HepG2 (cell line): ENCODE results near the gene HNRNPA2B1. TPM values are rescaled to one million over a fixed set of nuclear protein-coding genes. Genes with fewer than 3 reads are reported as not detected.

Experiments
- CSRNP2 ChIP-seq: sonication (generic); formaldehyde crosslinking; conservative IDR thresholded peaks from 2 replicates; pipeline ENCODE4 v1.8.0; 2022; ENCODE audit warnings: low read depth, missing genetic modification reagents
- NCOA1 ChIP-seq: sonication (generic); formaldehyde crosslinking; IDR thresholded peaks from 2 replicates; pipeline ENCODE4 v1.9.0; 2021; ENCODE audit warnings: missing genetic modification reagents
- NFE2L2 ChIP-seq: fragments of 150-350 bp; IDR thresholded peaks from 2 replicates; pipeline ENCODE4 v1.6.1; 2014; ENCODE audit warnings: low read length
- RAD21 ChIP-seq: fragments of 450-650 bp; formaldehyde crosslinking; IDR thresholded peaks from 2 replicates; pipeline ENCODE4 v1.5.0; 2020; ENCODE audit warnings: mild to moderate bottlenecking
- YEATS4 ChIP-seq: sonication (generic); formaldehyde crosslinking; IDR thresholded peaks from 2 replicates; pipeline ENCODE4 v1.4.0; 2020; ENCODE audit warnings: missing genetic modification reagents, borderline replicate concordance
- ZNF33A ChIP-seq: sonication (generic); formaldehyde crosslinking; IDR thresholded peaks from 2 replicates; pipeline ENCODE4 v1.5.1; 2020; ENCODE audit warnings: missing genetic modification reagents, mild to moderate bottlenecking, moderate library complexity, borderline replicate concordance
- ZNF687 ChIP-seq: sonication (generic); formaldehyde crosslinking; IDR thresholded peaks from 2 replicates; pipeline ENCODE4 v1.5.1; 2020; ENCODE audit warnings: mild to moderate bottlenecking, missing genetic modification reagents, moderate library complexity
- ZNF709 ChIP-seq: sonication (generic); formaldehyde crosslinking; IDR thresholded peaks from 2 replicates; pipeline ENCODE4 v1.5.0; 2020; ENCODE audit warnings: mild to moderate bottlenecking, missing genetic modification reagents
- ZNF850 ChIP-seq: sonication (generic); formaldehyde crosslinking; conservative IDR thresholded peaks from 2 replicates; pipeline ENCODE4 v1.9.0; 2021; ENCODE audit warnings: mild to moderate bottlenecking, missing genetic modification reagents
- ZNF891 ChIP-seq: sonication (generic); formaldehyde crosslinking; IDR thresholded peaks from 2 replicates; pipeline ENCODE4 v1.5.0; 2020; ENCODE audit warnings: mild to moderate bottlenecking, missing genetic modification reagents
- polyA plus RNA-seq, 8 experiments: library from polyadenylated mRNA; depleted of rRNA in 3 of 8; stranded (reverse) in 7 of 8; unstranded in 1 of 8; fragments of >200 nt; fragmentation: Illumina TruSeq in 4 of 8; extraction: Trizol in 4 of 8; gene quantifications; 2 replicates each; pipeline versions ENCODE4 v1.2.1 to v1.2.3, GENCODE V29; 2011 to 2016; ENCODE audit warnings: low read depth in 4 of 8, missing spikeins in 1 of 8, mixed read lengths in 1 of 8; ENCODE audit not compliant: insufficient read depth in 1 of 8
- total RNA-seq, 5 experiments: library from RNA; depleted of rRNA; stranded (reverse); fragments of >200 nt; fragmentation: Illumina TruSeq; extraction: Trizol; gene quantifications; 2 replicates each; pipeline ENCODE4 v1.2.3, GENCODE V29; 2016; ENCODE audit warnings: low read depth in 1 of 5
- TF ChIP-seq, protein P1 (sequence below): sonication (generic); formaldehyde crosslinking; conservative IDR thresholded peaks from 2 replicates; pipeline ENCODE4 v1.4.0; 2020; ENCODE audit warnings: mild to moderate bottlenecking, missing genetic modification reagents, moderate library complexity
- TF ChIP-seq, protein P2 (sequence below): sonication (generic); formaldehyde crosslinking; IDR thresholded peaks from 2 replicates; pipeline ENCODE4 v1.5.1; 2020; ENCODE audit warnings: mild to moderate bottlenecking, missing genetic modification reagents, borderline replicate concordance

The HNRNPA2B1 gene
- total and polyA plus RNA-seq, 2 of the 13 experiments (the other 11 are each of a cell fraction or from before 2014, with no cell fraction given), result 193 to 412 TPM

GRCh38 chr7:26202019-26202990 lies 1.8 kb upstream of the HNRNPA2B1 start (continued):
- peak; percentile 8; the same call in 1 of the 2 replicates for TF ChIP-seq RAD21 (CRISPR knock-in tag)
- no peak for TF ChIP-seq NFE2L2
- peak; percentile 58 for TF ChIP-seq YEATS4
- no peak for TF ChIP-seq NCOA1 (CRISPR knock-in tag)
- TF ChIP-seq ZNF709 (CRISPR knock-in tag), result peak; percentile 0; the same call in 1 of the 2 replicates
- TF ChIP-seq ZNF33A (CRISPR knock-in tag), result no peak
- TF ChIP-seq ZNF850 (CRISPR knock-in tag), result no peak
- TF ChIP-seq, protein P1, sequence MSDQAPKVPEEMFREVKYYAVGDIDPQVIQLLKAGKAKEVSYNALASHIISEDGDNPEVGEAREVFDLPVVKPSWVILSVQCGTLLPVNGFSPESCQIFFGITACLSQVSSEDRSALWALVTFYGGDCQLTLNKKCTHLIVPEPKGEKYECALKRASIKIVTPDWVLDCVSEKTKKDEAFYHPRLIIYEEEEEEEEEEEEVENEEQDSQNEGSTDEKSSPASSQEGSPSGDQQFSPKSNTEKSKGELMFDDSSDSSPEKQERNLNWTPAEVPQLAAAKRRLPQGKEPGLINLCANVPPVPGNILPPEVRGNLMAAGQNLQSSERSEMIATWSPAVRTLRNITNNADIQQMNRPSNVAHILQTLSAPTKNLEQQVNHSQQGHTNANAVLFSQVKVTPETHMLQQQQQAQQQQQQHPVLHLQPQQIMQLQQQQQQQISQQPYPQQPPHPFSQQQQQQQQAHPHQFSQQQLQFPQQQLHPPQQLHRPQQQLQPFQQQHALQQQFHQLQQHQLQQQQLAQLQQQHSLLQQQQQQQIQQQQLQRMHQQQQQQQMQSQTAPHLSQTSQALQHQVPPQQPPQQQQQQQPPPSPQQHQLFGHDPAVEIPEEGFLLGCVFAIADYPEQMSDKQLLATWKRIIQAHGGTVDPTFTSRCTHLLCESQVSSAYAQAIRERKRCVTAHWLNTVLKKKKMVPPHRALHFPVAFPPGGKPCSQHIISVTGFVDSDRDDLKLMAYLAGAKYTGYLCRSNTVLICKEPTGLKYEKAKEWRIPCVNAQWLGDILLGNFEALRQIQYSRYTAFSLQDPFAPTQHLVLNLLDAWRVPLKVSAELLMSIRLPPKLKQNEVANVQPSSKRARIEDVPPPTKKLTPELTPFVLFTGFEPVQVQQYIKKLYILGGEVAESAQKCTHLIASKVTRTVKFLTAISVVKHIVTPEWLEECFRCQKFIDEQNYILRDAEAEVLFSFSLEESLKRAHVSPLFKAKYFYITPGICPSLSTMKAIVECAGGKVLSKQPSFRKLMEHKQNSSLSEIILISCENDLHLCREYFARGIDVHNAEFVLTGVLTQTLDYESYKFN (CRISPR knock-in tag), result no peak
- TF ChIP-seq ZNF891 (CRISPR knock-in tag), result no peak
- TF ChIP-seq CSRNP2 (CRISPR knock-in tag), result no peak; the same call in 1 of the 2 replicates
- TF ChIP-seq, protein P2, sequence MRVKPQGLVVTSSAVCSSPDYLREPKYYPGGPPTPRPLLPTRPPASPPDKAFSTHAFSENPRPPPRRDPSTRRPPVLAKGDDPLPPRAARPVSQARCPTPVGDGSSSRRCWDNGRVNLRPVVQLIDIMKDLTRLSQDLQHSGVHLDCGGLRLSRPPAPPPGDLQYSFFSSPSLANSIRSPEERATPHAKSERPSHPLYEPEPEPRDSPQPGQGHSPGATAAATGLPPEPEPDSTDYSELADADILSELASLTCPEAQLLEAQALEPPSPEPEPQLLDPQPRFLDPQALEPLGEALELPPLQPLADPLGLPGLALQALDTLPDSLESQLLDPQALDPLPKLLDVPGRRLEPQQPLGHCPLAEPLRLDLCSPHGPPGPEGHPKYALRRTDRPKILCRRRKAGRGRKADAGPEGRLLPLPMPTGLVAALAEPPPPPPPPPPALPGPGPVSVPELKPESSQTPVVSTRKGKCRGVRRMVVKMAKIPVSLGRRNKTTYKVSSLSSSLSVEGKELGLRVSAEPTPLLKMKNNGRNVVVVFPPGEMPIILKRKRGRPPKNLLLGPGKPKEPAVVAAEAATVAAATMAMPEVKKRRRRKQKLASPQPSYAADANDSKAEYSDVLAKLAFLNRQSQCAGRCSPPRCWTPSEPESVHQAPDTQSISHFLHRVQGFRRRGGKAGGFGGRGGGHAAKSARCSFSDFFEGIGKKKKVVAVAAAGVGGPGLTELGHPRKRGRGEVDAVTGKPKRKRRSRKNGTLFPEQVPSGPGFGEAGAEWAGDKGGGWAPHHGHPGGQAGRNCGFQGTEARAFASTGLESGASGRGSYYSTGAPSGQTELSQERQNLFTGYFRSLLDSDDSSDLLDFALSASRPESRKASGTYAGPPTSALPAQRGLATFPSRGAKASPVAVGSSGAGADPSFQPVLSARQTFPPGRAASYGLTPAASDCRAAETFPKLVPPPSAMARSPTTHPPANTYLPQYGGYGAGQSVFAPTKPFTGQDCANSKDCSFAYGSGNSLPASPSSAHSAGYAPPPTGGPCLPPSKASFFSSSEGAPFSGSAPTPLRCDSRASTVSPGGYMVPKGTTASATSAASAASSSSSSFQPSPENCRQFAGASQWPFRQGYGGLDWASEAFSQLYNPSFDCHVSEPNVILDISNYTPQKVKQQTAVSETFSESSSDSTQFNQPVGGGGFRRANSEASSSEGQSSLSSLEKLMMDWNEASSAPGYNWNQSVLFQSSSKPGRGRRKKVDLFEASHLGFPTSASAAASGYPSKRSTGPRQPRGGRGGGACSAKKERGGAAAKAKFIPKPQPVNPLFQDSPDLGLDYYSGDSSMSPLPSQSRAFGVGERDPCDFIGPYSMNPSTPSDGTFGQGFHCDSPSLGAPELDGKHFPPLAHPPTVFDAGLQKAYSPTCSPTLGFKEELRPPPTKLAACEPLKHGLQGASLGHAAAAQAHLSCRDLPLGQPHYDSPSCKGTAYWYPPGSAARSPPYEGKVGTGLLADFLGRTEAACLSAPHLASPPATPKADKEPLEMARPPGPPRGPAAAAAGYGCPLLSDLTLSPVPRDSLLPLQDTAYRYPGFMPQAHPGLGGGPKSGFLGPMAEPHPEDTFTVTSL, result no peak
- peak; percentile 35; the same call in 1 of the 2 replicates for TF ChIP-seq ZNF687 (CRISPR knock-in tag)
